Activated naive CD4-positive, alpha-beta T cell treated with anti-CD3 and anti-CD28 coated beads, Interleukin-2, amount 50 U/mL, for 72 hours (primary cell): ENCODE data around the gene IFITM2. TPM values are rescaled to one million over a fixed set of nuclear protein-coding genes. Genes with fewer than 3 reads are reported as not detected.
A peak's percentile ranks its signal among the peaks of the same experiment; 100 is the strongest.
"Not testable (repeated sequence)": the region's sequence is repeated elsewhere in the genome, so short reads cannot be mapped to it uniquely, and the experiment has no call there.

Source experiments
- ATAC-seq, 2 donors: fragments of 150-1000 bp; cut with Tn5 transposase; 2 replicates each; pipeline ENCODE4 v1.10.0; 2021; ENCODE audit warnings: mild to moderate bottlenecking in 2 of 2, moderate library complexity in 2 of 2
- DNase-seq, 2 donors: peaks; one replicate each; pipeline ENCODE4 v3.0.0; 2021 to 2022; ENCODE audit warnings: low spot score in 2 of 2
- H3K27ac Mint-ChIP-seq, 2 donors: one replicate each; pipeline ENCODE4 v1.8.0; 2022; ENCODE audit warnings: mild to moderate bottlenecking in 2 of 2, mixed read lengths in 2 of 2
- H3K36me3 Mint-ChIP-seq, 2 donors: one replicate each; pipeline ENCODE4 v1.8.0; 2022; ENCODE audit warnings: mixed read lengths in 2 of 2
- H3K9me3 Mint-ChIP-seq, 2 donors: one replicate each; pipeline ENCODE4 v1.8.0; 2022; ENCODE audit warnings: mixed read lengths in 2 of 2
- total RNA-seq, 2 donors: library from RNA; stranded (reverse); gene quantifications; one replicate each; pipeline ENCODE4 v1.2.3, GENCODE V29; 2022

Gene IFITM2
- total RNA-seq, 2 donors from 2014 or later = 385 to 785 TPM

DNA sequence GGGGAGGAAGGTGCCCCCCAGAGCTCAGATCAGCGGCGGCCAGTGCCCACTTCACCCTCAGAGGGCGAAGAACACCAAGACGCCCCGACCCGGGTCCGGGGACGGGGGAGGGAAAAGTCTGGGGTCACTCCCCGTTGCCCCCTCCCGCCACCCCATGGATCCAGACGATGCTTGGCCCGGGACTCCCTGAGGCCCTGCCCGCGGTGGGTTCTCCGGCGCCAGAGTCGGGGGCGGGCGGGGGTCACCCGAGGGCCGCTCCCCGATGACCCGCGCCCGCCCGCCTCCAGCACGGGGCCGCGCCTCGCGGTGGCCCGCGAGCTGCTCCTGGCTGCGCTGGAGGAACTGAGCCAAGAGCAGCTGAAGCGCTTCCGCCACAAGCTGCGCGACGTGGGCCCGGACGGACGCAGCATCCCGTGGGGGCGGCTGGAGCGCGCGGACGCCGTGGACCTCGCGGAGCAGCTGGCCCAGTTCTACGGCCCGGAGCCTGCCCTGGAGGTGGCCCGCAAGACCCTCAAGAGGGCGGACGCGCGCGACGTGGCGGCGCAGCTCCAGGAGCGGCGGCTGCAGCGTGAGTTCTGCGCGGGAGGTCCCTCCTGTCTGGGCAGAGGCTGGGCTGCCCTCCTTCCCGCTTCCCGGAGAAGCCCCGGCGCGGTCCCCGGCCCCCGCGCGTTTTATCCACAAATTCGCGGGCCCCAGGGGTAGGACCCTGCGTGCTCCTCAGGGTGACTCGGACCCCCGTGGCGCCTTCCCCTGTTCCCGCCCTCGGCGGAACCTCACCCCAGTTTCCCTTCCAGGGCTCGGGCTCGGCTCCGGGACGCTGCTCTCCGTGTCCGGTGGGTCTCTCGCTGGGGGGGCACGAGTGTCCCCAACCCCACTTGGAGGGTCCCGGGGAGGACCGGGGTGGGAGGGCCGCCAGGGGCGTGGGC is 28.3 kb upstream of the IFITM2 start:
- peaks cover 24 to 26% of the 10 kb centered on the region in 2 donors for H3K36me3 Mint-ChIP-seq
- peak overlapping the region in 1 of 2 donors; percentile 65 for H3K27ac Mint-ChIP-seq
- ATAC-seq (no peak), DNase-seq (peak; percentile 5 to 54)
- peaks cover 3 to 13% of the 10 kb centered on the region in 2 donors for H3K9me3 Mint-ChIP-seq

GRCh38 chr11:279966-280705 is 27.5 kb upstream of the IFITM2 start:
- ATAC-seq = peak; percentile 35 to 54
- H3K36me3 Mint-ChIP-seq = peaks cover 24 to 26% of the 10 kb centered on the region in 2 donors
- peak; percentile 50 to 57 for DNase-seq
- no peak overlapping the region for H3K27ac Mint-ChIP-seq
- peaks cover 3 to 13% of the 10 kb centered on the region in 2 donors for H3K9me3 Mint-ChIP-seq

DNA sequence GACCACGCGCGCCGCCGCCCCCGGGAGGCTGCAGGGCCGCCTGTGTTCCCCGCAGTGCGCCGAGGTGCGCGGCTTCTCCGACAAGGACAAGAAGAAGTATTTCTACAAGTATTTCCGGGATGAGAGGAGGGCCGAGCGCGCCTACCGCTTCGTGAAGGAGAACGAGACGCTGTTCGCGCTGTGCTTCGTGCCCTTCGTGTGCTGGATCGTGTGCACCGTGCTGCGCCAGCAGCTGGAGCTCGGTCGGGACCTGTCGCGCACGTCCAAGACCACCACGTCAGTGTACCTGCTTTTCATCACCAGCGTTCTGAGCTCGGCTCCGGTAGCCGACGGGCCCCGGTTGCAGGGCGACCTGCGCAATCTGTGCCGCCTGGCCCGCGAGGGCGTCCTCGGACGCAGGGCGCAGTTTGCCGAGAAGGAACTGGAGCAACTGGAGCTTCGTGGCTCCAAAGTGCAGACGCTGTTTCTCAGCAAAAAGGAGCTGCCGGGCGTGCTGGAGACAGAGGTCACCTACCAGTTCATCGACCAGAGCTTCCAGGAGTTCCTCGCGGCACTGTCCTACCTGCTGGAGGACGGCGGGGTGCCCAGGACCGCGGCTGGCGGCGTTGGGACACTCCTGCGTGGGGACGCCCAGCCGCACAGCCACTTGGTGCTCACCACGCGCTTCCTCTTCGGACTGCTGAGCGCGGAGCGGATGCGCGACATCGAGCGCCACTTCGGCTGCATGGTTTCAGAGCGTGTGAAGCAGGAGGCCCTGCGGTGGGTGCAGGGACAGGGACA is 26.7 kb upstream of the IFITM2 start:
- ATAC-seq (peak; percentile 42 to 47), DNase-seq (peak; percentile 32 to 59)
- no peak overlapping the region for H3K27ac Mint-ChIP-seq
- peaks cover 3 to 13% of the 10 kb centered on the region in 2 donors for H3K9me3 Mint-ChIP-seq
- H3K36me3 Mint-ChIP-seq = peaks cover 24 to 26% of the 10 kb centered on the region in 2 donors

GRCh38 chr11:281486-282161 is 26.0 kb upstream of the IFITM2 start:
- Mint-ChIP-seq H3K36me3 (peaks cover 21 to 23% of the 10 kb centered on the region in 2 donors), H3K27ac (peak overlapping the region in 1 of 2 donors; percentile 35), H3K9me3 (peaks cover 3 to 10% of the 10 kb centered on the region in 2 donors)
- ATAC-seq (peak in 1 of 2 donors; percentile 32), DNase-seq (peak in 1 of 2 donors; percentile 53)

- H3K27ac Mint-ChIP-seq = peak overlapping the region in 1 of 2 donors; percentile 35
- no peak for DNase-seq
- no peak for ATAC-seq
- H3K9me3 Mint-ChIP-seq = peaks cover 3 to 6% of the 10 kb centered on the region in 2 donors
- peaks cover 16 to 19% of the 10 kb centered on the region in 2 donors for H3K36me3 Mint-ChIP-seq
Observed at GRCh38 chr11:282171-282570, 25.4 kb upstream of the IFITM2 start.

- Mint-ChIP-seq H3K36me3 (peaks cover 12 to 19% of the 10 kb centered on the region in 2 donors), H3K27ac (peak overlapping the region in 1 of 2 donors; percentile 35), H3K9me3 (peaks cover 1 to 3% of the 10 kb centered on the region in 2 donors)
- DNase-seq (peak in 1 of 2 donors; percentile 53), ATAC-seq (no peak)
Observed at GRCh38 chr11:282630-283360, 24.8 kb upstream of the IFITM2 start.

DNA sequence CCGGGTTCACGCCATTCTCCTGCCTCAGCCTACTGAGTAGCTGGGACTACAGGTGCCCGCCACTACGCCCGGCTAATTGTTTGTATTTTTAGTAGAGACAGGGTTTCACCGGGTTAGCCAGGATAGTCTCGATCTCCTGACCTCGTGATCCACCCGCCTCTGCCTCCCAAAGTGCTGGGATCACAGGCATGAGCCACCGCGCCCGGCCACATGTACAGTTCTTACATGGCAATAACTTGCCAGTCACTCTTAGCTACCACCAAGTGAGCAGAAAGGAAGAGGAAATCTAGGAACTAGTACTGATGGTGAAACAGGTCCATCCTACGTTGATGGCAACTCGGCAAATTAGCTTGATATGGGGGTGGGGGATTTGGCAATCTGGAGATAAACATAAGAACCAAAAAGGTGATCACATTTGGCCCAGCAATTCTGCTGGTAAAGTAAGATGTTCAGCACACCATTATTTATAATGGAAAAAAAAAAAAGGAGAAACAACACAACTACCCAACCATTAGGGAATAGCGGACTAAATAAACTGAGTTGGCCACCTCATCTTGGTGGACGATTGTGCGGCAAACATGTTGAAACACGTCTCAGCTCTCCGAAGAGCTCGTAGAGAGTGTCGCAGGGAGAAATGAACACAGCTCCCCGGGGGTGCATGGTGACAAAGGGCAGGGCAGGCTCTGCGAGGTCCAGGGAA is 24.1 kb upstream of the IFITM2 start:
- ATAC-seq (no peak), DNase-seq (no peak)
- Mint-ChIP-seq H3K36me3 (peaks cover 11 to 21% of the 10 kb centered on the region in 2 donors), H3K27ac (peak overlapping the region; percentile 10 to 35), H3K9me3 (peaks cover 0 to 3% of the 10 kb centered on the region in 2 donors)

DNA sequence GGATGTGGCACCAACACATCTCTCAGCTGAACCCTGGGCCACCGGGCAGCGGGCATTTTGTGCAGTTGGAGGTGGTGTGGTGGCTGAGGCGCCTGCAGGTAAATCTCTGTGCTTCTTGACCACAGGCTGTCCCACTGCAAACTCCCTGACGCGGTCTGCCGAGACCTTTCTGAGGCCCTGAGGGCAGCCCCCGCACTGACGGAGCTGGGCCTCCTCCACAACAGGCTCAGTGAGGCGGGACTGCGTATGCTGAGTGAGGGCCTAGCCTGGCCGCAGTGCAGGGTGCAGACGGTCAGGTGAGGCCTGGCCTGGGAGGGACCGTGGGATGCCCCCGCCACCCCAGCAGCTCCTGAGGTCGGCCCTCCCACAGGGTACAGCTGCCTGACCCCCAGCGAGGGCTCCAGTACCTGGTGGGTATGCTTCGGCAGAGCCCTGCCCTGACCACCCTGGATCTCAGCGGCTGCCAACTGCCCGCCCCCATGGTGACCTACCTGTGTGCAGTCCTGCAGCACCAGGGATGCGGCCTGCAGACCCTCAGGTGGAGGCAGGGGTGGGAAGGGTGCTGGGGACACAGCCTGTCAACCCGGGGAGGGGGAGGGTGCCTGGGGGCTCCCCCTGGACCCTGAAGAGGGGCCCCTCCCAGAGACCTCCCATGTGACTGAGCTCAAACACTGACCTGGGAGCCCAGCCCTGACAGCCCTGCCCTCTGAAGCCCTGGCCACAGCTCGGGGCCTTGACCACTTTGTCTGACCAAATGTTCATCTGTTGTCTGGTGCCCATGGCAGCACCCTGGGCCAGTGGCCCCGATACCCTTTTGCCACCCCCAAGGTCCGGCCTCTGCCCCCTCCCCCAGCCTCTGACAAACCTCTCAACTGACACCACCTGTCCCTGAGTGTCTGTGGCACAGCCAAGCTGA is 23.3 kb upstream of the IFITM2 start:
- peaks cover 0 to 3% of the 10 kb centered on the region in 2 donors for H3K9me3 Mint-ChIP-seq
- DNase-seq (peak in 1 of 2 donors; percentile 59), ATAC-seq (no peak)
- H3K27ac Mint-ChIP-seq = peak overlapping the region in 1 of 2 donors; percentile 35
- peaks cover 7 to 21% of the 10 kb centered on the region in 2 donors for H3K36me3 Mint-ChIP-seq

GRCh38 chr11:285021-285893 is 22.4 kb upstream of the IFITM2 start:
- peaks cover 0 to 3% of the 10 kb centered on the region in 2 donors for H3K9me3 Mint-ChIP-seq
- H3K36me3 Mint-ChIP-seq = peaks cover 7 to 25% of the 10 kb centered on the region in 2 donors
- H3K27ac Mint-ChIP-seq = peak overlapping the region in 1 of 2 donors; percentile 98
- ATAC-seq = no peak
- DNase-seq = peak in 1 of 2 donors; percentile 54

DNA sequence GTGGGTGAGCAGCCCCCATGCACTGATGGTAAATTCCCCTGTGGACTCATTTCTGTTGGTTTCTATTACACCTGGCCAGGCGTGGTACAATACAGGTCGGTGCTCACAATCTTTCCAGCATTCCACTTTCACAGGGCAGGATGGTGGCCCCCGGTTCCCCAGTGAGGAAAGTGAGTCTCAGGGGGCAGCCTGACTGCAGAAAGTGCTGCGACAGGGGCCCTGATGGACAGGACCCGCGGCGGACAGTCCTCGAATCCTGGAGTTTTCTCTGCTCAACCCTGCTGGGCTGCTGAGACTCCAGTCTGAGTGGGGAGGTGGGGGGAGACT is 21.8 kb upstream of the IFITM2 start:
- Mint-ChIP-seq H3K27ac (peak overlapping the region in 1 of 2 donors; percentile 98), H3K36me3 (peaks cover 7 to 27% of the 10 kb centered on the region in 2 donors), H3K9me3 (peaks cover 0 to 3% of the 10 kb centered on the region in 2 donors)
- ATAC-seq (no peak), DNase-seq (no peak)

DNA sequence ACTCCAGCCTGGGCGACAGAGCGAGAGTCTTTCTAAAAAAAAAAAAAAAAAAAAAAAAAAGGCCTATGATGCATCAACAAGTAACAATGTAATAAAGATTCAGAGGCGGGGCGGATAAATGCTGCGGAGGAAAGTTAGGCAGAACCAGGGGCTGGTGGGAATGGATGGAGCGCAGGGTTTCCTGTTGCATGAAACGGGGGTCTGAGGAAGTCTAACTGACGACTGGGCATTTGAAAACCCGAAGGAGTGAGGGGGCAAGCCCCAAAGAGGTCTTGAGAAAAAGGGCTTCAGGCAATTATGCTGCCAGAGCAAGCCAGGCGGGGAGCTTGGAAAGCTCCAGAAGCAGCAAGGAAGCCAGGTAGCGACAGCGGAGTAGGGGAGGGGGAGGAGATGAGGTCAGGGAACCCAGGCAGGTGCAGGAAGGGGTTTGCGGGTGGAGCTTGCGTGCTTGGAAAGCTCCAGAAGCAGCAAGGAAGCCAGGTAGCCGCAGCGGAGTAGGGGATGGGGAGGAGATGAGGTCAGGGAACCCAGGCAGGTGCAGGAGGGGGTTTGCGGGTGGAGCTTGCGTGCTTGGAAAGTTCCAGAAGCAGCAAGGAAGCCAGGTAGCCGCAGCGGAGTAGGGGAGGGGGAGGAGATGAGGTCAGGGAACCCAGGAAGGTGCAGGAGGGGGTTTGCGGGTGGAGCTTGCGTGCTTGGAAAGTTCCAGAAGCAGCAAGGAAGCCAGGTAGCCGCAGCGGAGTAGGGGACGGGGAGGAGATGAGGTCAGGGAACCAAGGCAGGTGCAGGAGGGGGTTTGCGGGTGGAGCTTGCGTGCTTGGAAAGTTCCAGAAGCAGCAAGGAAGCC is 20.4 kb upstream of the IFITM2 start:
- H3K36me3 Mint-ChIP-seq = peaks cover 7 to 25% of the 10 kb centered on the region in 2 donors
- ATAC-seq = peak; percentile 3 to 12
- H3K9me3 Mint-ChIP-seq = not testable (repeated sequence)
- H3K27ac Mint-ChIP-seq = peak overlapping the region; percentile 95 to 98
- peak in 1 of 2 donors; percentile 81 for DNase-seq

DNA sequence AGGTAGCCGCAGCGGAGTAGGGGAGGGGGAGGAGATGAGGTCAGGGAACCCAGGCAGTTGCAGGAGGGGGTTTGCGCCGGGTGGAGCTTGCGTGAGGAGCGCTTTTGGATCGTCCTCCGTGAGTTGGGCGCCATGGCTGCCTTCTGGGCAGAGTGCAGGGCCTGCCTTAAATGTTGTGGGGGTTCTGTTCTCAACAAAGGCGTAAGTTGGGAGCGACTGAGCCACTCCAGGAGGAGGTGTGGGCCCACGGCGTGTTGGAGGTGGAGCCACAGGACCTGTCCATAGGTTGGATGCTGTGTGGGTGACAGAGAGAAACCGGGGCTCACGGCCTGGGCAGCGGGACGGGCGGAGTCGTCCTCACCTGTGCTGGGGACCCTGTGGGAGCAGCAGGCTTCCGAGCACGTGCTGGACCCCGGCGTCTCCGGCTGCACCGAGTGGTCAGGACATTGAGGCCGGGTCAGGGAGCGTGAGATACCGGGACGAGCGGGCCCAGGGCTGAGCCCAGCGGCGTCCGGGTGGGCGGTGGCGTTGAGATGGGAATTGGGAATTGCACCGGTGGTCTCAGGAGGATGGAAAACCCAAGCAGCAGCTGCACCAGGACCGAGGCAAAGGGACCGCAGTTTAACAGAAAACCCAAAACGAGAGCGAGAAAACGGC is 19.7 kb upstream of the IFITM2 start:
- ATAC-seq = peak; percentile 63 to 69
- H3K36me3 Mint-ChIP-seq = peaks cover 7 to 24% of the 10 kb centered on the region in 2 donors
- H3K27ac Mint-ChIP-seq = peak overlapping the region; percentile 95 to 98
- H3K9me3 Mint-ChIP-seq = peaks cover 0 to 3% of the 10 kb centered on the region in 2 donors
- DNase-seq = no peak
